HepG2 (cell line): ENCODE data around the gene VAMP4. TPM values are rescaled to one million over a fixed set of nuclear protein-coding genes. Genes with fewer than 3 reads are reported as not detected.

Experiments used
- ATAC-seq: fragments of 200-7000 bp; cut with Tn5 transposase; 3 replicates; pipeline ENCODE4 v1.9.1; 2020; ENCODE audit warnings: mild to moderate bottlenecking, moderate library complexity
- BruUV-seq: library from RNA; stranded (reverse); fragments of 400-500 nt; replicated peaks from 2 replicates; lab custom pipeline; 2021; lab: Mats Ljungman, UMichigan
- CTCF ChIA-PET: fragments of 300-600 bp; formaldehyde crosslinking; extraction: SDS; loops from one replicate; lab custom pipeline; 2021; ENCODE audit warnings: low total read pairs, inconsistent platforms, low intra/inter-chr PET ratio; lab: Yijun Ruan, JAX
- POLR2A ChIA-PET: fragments of 350-600 bp; sonication (Branson Sonifier 250); formaldehyde crosslinking; loops from one replicate; lab custom pipeline; 2020; ENCODE audit warnings: antibody characterized with exemption, inconsistent platforms; lab: Yijun Ruan, JAX
- DNase-seq: peaks from one replicate; pipeline ENCODE4 v3.0.0-alpha.2; 2015; ENCODE audit warnings: low spot score
- FAIRE-seq: peaks from 3 replicates; lab custom pipeline; 2011; peaks lifted over from hg19 to GRCh38; lab: Jason Lieb, UNC
- H2AFZ ChIP-seq: one replicate; pipeline ENCODE4 v1.6.1; 2011; ENCODE audit warnings: low read length, inconsistent platforms
- H3K27ac ChIP-seq: fragments of 300-600 bp; 3 replicates; pipeline ENCODE4 v1.8.0; 2011; ENCODE audit warnings: mixed run types, mild to moderate bottlenecking, mixed read lengths, low read length, inconsistent platforms; ENCODE audit not compliant: insufficient read depth; ENCODE audit errors: extremely low read length
- H3K27me3 ChIP-seq, 2 experiments: fragments of 200-600 bp in 1 of 2; 2 replicates in 1 of 2; 3 replicates in 1 of 2; pipeline versions ENCODE4 v1.6.0 to v1.8.0; 2011; ENCODE audit warnings: low read length in 2 of 2, mild to moderate bottlenecking in 2 of 2, moderate library complexity in 2 of 2, inconsistent platforms in 1 of 2; ENCODE audit not compliant: insufficient read depth in 2 of 2, control insufficient read depth in 1 of 2
- H3K36me3 ChIP-seq, 2 experiments: fragments of 200-600 bp in 1 of 2; replicated peaks in 1 of 2; 2 replicates in 1 of 2; 3 replicates in 1 of 2; pipeline versions ENCODE4 v1.5.1 to v1.8.0; 2011; ENCODE audit warnings: low read length in 2 of 2, inconsistent platforms in 1 of 2; ENCODE audit not compliant: insufficient read depth in 2 of 2, control insufficient read depth in 1 of 2
- H3K4me1 ChIP-seq: 2 replicates; pipeline ENCODE4 v1.5.1; 2012; ENCODE audit warnings: low read length, inconsistent platforms; ENCODE audit not compliant: insufficient read depth
- H3K4me2 ChIP-seq: 2 replicates; pipeline ENCODE4 v1.6.0; 2011; ENCODE audit warnings: low read depth, low read length, inconsistent platforms
- H3K4me3 ChIP-seq, 3 experiments: fragments of 200-600 bp in 1 of 3; sonication (generic), shearing (Covaris generic) in 1 of 3; replicated peaks in 1 of 3; 2 replicates each; pipeline ENCODE4 v1.5.1; 2011 to 2016; ENCODE audit warnings: low read length in 3 of 3, inconsistent platforms in 2 of 3, low read depth in 2 of 3, mild to moderate bottlenecking in 2 of 3, control low read depth in 1 of 3, mixed read lengths in 1 of 3; ENCODE audit not compliant: insufficient read depth in 1 of 3
- H3K79me2 ChIP-seq: one replicate; pipeline ENCODE4 v1.6.1; 2011; ENCODE audit warnings: low read length, inconsistent platforms; ENCODE audit not compliant: insufficient read depth
- H3K9ac ChIP-seq: 2 replicates; pipeline ENCODE4 v1.6.0; 2011; ENCODE audit warnings: mild to moderate bottlenecking, low read depth, low read length, inconsistent platforms; ENCODE audit not compliant: insufficient read depth
- H3K9me3 ChIP-seq: 2 replicates; pipeline ENCODE4 v1.5.1; 2012; ENCODE audit warnings: mild to moderate bottlenecking, low read length
- H4K20me1 ChIP-seq: 2 replicates; pipeline ENCODE4 v1.6.0; 2011; ENCODE audit warnings: inconsistent platforms, mild to moderate bottlenecking, low read length, moderate library complexity; ENCODE audit not compliant: insufficient read depth
- CENPX ChIP-seq: sonication (generic); formaldehyde crosslinking; IDR thresholded peaks from 2 replicates; pipeline ENCODE4 v1.9.0; 2021; ENCODE audit warnings: mild to moderate bottlenecking, missing genetic modification reagents, moderate library complexity
- GABPB1 ChIP-seq: IDR thresholded peaks from 2 replicates; pipeline ENCODE4 v1.6.1; 2016; ENCODE audit warnings: mild to moderate bottlenecking, missing genetic modification reagents, moderate library complexity, missing compliant biosample characterization
- NFE2L1 ChIP-seq: sonication (generic); formaldehyde crosslinking; IDR thresholded peaks from 2 replicates; pipeline ENCODE4 v1.4.0; 2020; ENCODE audit warnings: missing genetic modification reagents, mild to moderate bottlenecking, borderline replicate concordance
- RARA ChIP-seq: IDR thresholded peaks from 2 replicates; pipeline ENCODE4 v1.6.1; 2016; ENCODE audit warnings: missing genetic modification reagents, missing compliant biosample characterization
- SRSF4 ChIP-seq: fragments of 200-400 bp; formaldehyde crosslinking; IDR thresholded peaks from one replicate; pipeline ENCODE4 v1.6.1; 2018; ENCODE audit warnings: mild to moderate bottlenecking, low read depth, low read length, moderate library complexity; ENCODE audit not compliant: poor library complexity, severe bottlenecking
- ZNF232 ChIP-seq: sonication (generic); formaldehyde crosslinking; IDR thresholded peaks from 2 replicates; pipeline ENCODE4 v1.4.0; 2020; ENCODE audit warnings: missing genetic modification reagents, borderline replicate concordance
- WGBS: methylation state at CpG from one replicate; pipeline ENCODE4 v1.1.6; 2017; ENCODE audit warnings: low lambda C conversion rate; 5-methylcytosine and 5-hydroxymethylcytosine counted together
- in situ Hi-C: cut with HindIII; loops from 2 replicates; pipeline ENCODE4 v1.10.0; 2017; ENCODE audit warnings: low pct_unique_long_range_greater_than_20kb; ENCODE audit not compliant: extremely low pct_ligation_motif_present
- intact Hi-C: fragments of 100-400 bp; cut with micrococcal nuclease; formaldehyde crosslinking; loops from one replicate; pipeline ENCODE4 v1.10.0; 2022; ENCODE audit not compliant: unreplicated experiment
- polyA plus RNA-seq, 8 experiments: library from polyadenylated mRNA; depleted of rRNA in 3 of 8; stranded (reverse) in 7 of 8; unstranded in 1 of 8; fragments of >200 nt; fragmentation: Illumina TruSeq in 4 of 8; extraction: Trizol in 4 of 8; gene quantifications; 2 replicates each; pipeline versions ENCODE4 v1.2.1 to v1.2.3, GENCODE V29; 2011 to 2016; ENCODE audit warnings: low read depth in 4 of 8, missing spikeins in 1 of 8, mixed read lengths in 1 of 8; ENCODE audit not compliant: insufficient read depth in 1 of 8
- total RNA-seq, 5 experiments: library from RNA; depleted of rRNA; stranded (reverse); fragments of >200 nt; fragmentation: Illumina TruSeq; extraction: Trizol; gene quantifications; 2 replicates each; pipeline ENCODE4 v1.2.3, GENCODE V29; 2016; ENCODE audit warnings: low read depth in 1 of 5
- TF ChIP-seq, protein P1 (sequence below): sonication (generic); formaldehyde crosslinking; conservative IDR thresholded peaks from 2 replicates; pipeline ENCODE4 v1.5.0; 2020; ENCODE audit warnings: missing genetic modification reagents
- TF ChIP-seq, protein P2 (sequence below): fragments of 450-650 bp; IDR thresholded peaks from 2 replicates; pipeline ENCODE4 v1.6.1; 2017
- TF ChIP-seq, protein P3 (sequence below): sonication (generic); formaldehyde crosslinking; IDR thresholded peaks from 2 replicates; pipeline ENCODE4 v1.4.0; 2020; ENCODE audit warnings: missing genetic modification reagents

The VAMP4 gene
- total and polyA plus RNA-seq, 2 of the 13 experiments (the other 11 are each of a cell fraction or from before 2014, with no cell fraction given) = 1.4 to 2.0 TPM

GRCh38 chr1:171744986-171745385 lies 3.1 kb upstream of the VAMP4 start:
- no peaks in the 10 kb centered on the region for H3K79me2 ChIP-seq
- peaks cover 23% of the 10 kb centered on the region for H3K4me1 ChIP-seq
- FAIRE-seq (no peak), DNase-seq (no peak), ATAC-seq (no peak)
- no peak overlapping the region for H3K4me2 ChIP-seq
- no peaks in the 10 kb centered on the region for H4K20me1 ChIP-seq
- no peaks in the 10 kb centered on the region for H3K27me3 ChIP-seq
- in situ Hi-C loops (no loop called here), intact Hi-C loops (no loop called here)
- BruUV-seq = no TSS peak
- ChIA-PET CTCF (no interaction called here), POLR2A (interaction anchor here (3.6 kb wide), 1 partner anchor 36 kb away, joined by 20 read pairs; the partner anchor contains the start of gene METTL13)
- H3K27ac ChIP-seq = no peak overlapping the region
- no peak overlapping the region for H2AFZ ChIP-seq
- no peaks in the 10 kb centered on the region for H3K36me3 ChIP-seq
- H3K9ac ChIP-seq = no peak overlapping the region
- 92% methylated on average over 8 of the region's 8 CpGs for WGBS
- H3K9me3 ChIP-seq = no peaks in the 10 kb centered on the region
- no peak for TF ChIP-seq SRSF4
- TF ChIP-seq CENPX = no peak
- TF ChIP-seq RARA = no peak
- no peak for TF ChIP-seq NFE2L1 (CRISPR knock-in tag)
- TF ChIP-seq ZNF232 (CRISPR knock-in tag) = no peak
- TF ChIP-seq GABPB1 (CRISPR knock-in tag) = no peak
- TF ChIP-seq, protein P1, sequence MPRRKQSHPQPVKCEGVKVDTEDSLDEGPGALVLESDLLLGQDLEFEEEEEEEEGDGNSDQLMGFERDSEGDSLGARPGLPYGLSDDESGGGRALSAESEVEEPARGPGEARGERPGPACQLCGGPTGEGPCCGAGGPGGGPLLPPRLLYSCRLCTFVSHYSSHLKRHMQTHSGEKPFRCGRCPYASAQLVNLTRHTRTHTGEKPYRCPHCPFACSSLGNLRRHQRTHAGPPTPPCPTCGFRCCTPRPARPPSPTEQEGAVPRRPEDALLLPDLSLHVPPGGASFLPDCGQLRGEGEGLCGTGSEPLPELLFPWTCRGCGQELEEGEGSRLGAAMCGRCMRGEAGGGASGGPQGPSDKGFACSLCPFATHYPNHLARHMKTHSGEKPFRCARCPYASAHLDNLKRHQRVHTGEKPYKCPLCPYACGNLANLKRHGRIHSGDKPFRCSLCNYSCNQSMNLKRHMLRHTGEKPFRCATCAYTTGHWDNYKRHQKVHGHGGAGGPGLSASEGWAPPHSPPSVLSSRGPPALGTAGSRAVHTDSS (CRISPR knock-in tag) = no peak
- TF ChIP-seq, protein P2, sequence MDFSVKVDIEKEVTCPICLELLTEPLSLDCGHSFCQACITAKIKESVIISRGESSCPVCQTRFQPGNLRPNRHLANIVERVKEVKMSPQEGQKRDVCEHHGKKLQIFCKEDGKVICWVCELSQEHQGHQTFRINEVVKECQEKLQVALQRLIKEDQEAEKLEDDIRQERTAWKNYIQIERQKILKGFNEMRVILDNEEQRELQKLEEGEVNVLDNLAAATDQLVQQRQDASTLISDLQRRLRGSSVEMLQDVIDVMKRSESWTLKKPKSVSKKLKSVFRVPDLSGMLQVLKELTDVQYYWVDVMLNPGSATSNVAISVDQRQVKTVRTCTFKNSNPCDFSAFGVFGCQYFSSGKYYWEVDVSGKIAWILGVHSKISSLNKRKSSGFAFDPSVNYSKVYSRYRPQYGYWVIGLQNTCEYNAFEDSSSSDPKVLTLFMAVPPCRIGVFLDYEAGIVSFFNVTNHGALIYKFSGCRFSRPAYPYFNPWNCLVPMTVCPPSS = no peak
- TF ChIP-seq, protein P3, sequence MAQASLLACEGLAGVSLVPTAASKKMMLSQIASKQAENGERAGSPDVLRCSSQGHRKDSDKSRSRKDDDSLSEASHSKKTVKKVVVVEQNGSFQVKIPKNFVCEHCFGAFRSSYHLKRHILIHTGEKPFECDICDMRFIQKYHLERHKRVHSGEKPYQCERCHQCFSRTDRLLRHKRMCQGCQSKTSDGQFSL (CRISPR knock-in tag) = no peak
- no peak overlapping the region for H3K4me3 ChIP-seq
